AG09309 (cell line): ENCODE measurements around the gene CTIF.

ENCODE experiments used
- DNase-seq: peaks from one replicate; pipeline ENCODE4 v3.0.0-alpha.2; 2010; ENCODE audit warnings: low read depth
- H3K4me3 ChIP-seq: 2 replicates; pipeline ENCODE4 v1.5.1; 2011; ENCODE audit warnings: mild to moderate bottlenecking, low read depth, low read length, moderate library complexity; ENCODE audit not compliant: control insufficient read depth
- TF ChIP-seq, protein P1 (sequence below): IDR thresholded peaks from 2 replicates; pipeline ENCODE4 v1.5.1; 2011; ENCODE audit warnings: mild to moderate bottlenecking, low read depth, low read length, inconsistent platforms; ENCODE audit not compliant: insufficient read depth, control insufficient read depth; ENCODE audit errors: missing control alignments

CTIF gene

DNA sequence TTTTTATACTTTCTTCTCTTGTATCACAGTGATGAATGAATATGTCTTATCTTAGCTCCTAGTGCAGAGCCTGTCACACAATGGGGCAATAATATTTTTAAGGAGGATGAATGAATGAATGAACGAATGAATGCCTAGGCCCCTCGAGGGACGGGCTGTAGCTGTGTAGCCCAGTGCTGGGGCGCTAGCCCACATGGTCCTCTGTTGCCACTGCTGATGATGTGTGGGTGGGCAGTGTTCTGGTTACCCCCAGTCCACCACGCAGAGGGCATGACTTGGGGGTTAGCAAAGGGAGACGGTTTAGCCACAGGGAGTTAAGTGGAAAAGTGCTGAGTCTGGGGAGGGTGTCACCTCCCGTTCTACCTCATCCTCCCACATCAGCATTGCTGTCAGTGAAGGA is 277.7 kb downstream of the CTIF start:
- TF ChIP-seq, protein P1, sequence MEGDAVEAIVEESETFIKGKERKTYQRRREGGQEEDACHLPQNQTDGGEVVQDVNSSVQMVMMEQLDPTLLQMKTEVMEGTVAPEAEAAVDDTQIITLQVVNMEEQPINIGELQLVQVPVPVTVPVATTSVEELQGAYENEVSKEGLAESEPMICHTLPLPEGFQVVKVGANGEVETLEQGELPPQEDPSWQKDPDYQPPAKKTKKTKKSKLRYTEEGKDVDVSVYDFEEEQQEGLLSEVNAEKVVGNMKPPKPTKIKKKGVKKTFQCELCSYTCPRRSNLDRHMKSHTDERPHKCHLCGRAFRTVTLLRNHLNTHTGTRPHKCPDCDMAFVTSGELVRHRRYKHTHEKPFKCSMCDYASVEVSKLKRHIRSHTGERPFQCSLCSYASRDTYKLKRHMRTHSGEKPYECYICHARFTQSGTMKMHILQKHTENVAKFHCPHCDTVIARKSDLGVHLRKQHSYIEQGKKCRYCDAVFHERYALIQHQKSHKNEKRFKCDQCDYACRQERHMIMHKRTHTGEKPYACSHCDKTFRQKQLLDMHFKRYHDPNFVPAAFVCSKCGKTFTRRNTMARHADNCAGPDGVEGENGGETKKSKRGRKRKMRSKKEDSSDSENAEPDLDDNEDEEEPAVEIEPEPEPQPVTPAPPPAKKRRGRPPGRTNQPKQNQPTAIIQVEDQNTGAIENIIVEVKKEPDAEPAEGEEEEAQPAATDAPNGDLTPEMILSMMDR, result no peak
- H3K4me3 ChIP-seq, result no peak overlapping the region
- no peak for DNase-seq

DNA sequence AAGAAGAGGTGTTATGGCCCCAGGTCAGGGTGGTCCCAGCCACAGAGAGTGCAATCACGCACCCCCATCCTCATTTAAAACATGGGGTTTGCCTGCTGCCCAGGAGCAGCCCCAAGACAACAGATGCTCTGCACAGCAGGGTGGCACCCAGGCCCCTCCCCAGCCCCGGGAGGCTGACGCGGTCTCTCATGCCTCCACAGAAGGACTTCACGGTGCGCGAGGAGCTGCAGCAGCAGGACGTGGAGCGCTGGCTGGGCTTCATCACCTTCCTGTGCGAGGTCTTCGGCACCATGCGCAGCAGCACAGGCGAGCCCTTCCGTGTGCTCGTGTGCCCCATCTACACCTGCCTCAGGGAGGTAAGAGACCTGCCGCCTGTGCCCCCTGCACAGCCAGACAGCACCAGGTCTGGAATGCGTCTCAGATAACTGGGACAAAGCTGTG is 278.2 kb downstream of the CTIF start:
- DNase-seq, result no peak
- TF ChIP-seq, protein P1, result no peak
- H3K4me3 ChIP-seq, result no peak overlapping the region

DNA sequence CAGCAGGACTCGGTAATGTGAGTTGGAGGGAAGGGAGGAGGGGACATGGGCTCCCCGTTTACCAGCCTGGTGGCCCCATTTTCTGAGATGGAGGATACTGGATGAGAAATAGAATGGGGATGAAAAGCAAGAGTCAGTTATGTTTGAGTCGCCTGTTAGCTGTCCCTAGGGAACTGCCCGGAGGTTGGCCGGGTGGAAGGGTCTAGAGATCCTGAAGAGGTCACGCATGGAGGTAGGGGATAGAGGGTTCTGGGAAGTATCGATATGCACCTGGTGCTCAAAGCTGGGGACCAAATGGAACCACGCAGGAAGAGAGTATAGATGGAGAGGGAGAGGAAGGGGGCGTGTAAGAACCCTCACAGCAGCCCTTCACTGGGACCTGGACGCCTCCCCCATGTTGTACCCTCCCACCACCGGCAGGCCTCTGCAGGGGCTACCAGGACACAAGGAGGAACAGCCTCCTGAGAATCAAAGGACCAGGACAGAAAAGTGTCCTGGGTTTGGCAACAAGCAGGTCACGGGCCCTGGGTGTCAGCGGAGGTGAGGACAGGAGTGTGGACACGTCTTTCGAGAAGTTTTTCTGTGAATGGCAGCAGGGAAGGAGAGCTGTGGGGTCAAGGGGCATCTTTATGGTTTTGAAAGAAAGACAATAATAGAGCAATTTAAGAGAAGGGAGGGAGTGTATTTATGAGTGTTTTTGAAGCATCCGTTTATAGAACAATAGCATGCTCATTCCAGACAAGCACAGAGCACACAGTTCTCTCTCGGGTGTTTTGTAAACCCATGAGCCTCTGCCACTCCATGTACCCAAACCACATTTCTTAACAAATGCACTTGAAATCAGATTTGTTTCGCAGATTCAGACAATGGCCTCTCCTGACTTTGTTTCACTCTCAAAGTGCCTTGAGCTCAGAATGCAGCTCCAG is 279.8 kb downstream of the CTIF start:
- TF ChIP-seq, protein P1, result no peak
- no peak overlapping the region for H3K4me3 ChIP-seq
- DNase-seq, result no peak

DNA sequence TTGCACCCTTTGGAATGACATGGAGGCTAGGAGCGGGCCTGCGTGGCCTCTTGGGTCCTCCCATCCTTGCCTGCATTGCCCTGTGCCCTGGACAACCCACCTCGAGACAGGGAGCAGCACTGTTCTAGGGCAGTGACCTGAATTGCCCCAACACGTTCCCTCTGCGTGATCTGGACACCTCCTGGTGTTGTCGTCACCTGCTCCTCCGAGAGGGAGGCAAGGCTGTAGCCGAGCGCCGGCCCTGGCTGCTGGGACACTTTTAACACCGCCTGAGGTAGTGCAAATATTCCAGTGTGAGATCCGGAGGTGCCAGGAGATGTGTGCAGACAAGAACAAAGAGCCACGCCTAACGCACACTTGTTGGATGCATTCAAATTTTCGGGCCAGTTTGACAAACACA is 280.4 kb downstream of the CTIF start:
- TF ChIP-seq, protein P1, result no peak
- no peak overlapping the region for H3K4me3 ChIP-seq
- DNase-seq, result no peak

DNA sequence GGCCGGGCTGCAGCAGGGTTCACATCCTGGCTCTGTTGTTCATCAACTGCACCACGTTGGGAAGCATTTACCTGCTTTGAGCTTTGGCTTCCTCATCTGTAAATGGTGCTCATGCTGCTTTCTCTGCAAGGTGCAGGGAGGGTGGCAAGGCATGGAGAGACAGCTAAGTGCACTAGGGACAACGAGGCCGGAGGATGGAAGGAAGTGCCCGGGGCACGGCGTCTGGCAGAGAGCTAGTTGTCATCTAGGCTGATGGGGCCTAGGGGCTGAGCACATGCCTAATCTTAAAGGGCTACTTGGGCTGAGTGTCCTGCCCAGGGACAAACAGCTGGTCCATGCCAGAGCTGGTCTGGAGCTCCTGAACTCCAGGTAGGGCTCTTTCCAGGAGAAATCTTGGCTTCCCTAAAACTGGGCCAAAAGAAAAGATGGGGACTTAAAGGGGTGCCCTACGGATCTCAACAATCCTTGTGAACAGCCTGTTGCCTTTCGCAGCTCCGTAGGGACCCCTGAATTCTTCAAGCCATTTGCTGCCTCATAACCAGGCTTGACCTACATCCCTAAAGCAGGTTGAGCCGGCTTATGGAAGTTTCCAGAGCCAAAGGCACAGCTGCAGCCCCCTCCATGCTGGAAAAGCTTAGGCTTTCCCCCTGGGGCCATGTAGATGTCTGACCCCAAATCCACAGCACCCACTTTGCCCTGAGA is 281.1 kb downstream of the CTIF start:
- no peak overlapping the region for H3K4me3 ChIP-seq
- no peak for DNase-seq
- TF ChIP-seq, protein P1, result no peak

DNA sequence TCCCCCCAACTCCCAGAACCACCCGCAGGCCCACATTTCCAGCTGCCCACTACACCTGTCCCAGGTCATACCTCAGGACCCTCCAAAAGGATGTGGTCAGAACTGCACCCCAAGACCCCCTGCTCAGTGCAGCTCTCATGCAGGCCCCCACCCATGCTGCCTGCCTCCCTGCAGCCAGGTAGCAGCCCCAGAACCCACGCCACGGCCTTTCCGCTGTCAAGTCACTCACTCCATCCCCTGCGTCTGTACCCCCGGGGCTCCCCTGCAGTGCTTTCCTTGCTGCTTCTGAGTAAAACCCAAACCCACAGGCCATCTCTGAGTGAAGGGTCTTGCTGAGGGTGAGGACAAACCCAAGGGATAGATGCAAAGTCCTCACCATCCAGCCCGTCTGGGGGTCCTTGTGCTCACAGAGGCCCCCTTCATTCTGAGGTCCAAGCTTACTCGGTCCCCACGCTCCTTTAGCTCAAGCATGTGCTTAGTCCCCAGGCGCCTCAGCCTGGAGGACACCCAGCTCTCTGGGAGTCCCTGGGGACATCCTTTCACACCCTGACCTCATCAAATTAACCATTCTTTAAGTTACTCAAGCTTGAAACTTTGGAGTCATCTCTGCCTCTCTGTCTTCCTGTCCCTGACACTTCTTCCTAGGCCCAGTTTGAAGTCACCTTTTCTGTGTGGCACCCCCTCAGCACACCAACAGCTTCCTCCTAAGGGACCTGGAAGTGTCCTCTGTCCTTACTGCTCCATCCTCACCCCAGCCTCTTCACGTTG is 281.8 kb downstream of the CTIF start:
- no peak overlapping the region for H3K4me3 ChIP-seq
- TF ChIP-seq, protein P1, result no peak
- no peak for DNase-seq
